SK-N-MC (cell line): ENCODE data around the gene MRPS30.

Experiments
- EZH2 ChIP-seq: fragments of 200-600 bp; sonication (generic); IDR thresholded peaks from one replicate; pipeline ENCODE4 v1.6.1; 2017; ENCODE audit warnings: antibody characterized with exemption
- POLR2AphosphoS5 ChIP-seq: IDR thresholded peaks from 2 replicates; pipeline ENCODE4 v1.6.1; 2012; ENCODE audit warnings: mild to moderate bottlenecking, low read depth, low read length, borderline replicate concordance

GRCh38 chr5:44809956-44810420 is 1.2 kb downstream of the MRPS30 start:
- TF ChIP-seq EZH2 (no peak), POLR2AphosphoS5 (no peak)
